ENCODE measurements around the gene HOXD13.
A peak's percentile ranks its signal among the peaks of the same experiment; 100 is the strongest.

HOXD13 gene

GRCh38 chr2:176078541-176079284 is 13.8 kb upstream of the HOXD13 start:
- ATAC-seq: no peak
- Mint-ChIP-seq H3K9me3 (peaks cover 4% of the 10 kb centered on the region), H3K4me3 (peak overlapping the region; percentile 44), H3K36me3 (peaks cover 42% of the 10 kb centered on the region), H3K27ac (peak overlapping the region; percentile 82), H3K4me1 (peaks cover 9% of the 10 kb centered on the region)
- DNase-seq (ENCODE audit: low spot score in 2 of 2): no peak

GRCh38 chr2:176079285-176079830 is 13.2 kb upstream of the HOXD13 start:
- Mint-ChIP-seq H3K4me1 (peaks cover 9% of the 10 kb centered on the region), H3K9me3 (peaks cover 4% of the 10 kb centered on the region), H3K27ac (peak overlapping the region; percentile 82), H3K4me3 (peak overlapping the region; percentile 44), H3K36me3 (peaks cover 49% of the 10 kb centered on the region)
- DNase-seq (ENCODE audit: low spot score in 2 of 2) (no peak), ATAC-seq (no peak)

GRCh38 chr2:176079831-176080539 is 12.5 kb upstream of the HOXD13 start:
- peaks cover 4% of the 10 kb centered on the region for H3K9me3 Mint-ChIP-seq
- DNase-seq (ENCODE audit: low spot score in 2 of 2): peak in 1 of 2 donors; percentile 56
- H3K36me3 Mint-ChIP-seq: peaks cover 55% of the 10 kb centered on the region

GRCh38 chr2:176080540-176081375 is 11.8 kb upstream of the HOXD13 start:
- Mint-ChIP-seq H3K36me3 (peaks cover 55% of the 10 kb centered on the region), H3K4me3 (no peak overlapping the region), H3K4me1 (peaks cover 9% of the 10 kb centered on the region), H3K9me3 (peaks cover 1% of the 10 kb centered on the region), H3K27ac (peak overlapping the region; percentile 32)
- peak in 1 of 2 donors; percentile 51 for DNase-seq (ENCODE audit: low spot score in 2 of 2)
- ATAC-seq: no peak

More at GRCh38 chr2:176079831-176080539, 12.5 kb upstream of the HOXD13 start:
- peaks cover 9% of the 10 kb centered on the region for H3K4me1 Mint-ChIP-seq
- no peak for ATAC-seq
- peak overlapping the region; percentile 44 for H3K4me3 Mint-ChIP-seq
- H3K27ac Mint-ChIP-seq: peak overlapping the region; percentile 82

- Mint-ChIP-seq H3K9me3 (no peaks in the 10 kb centered on the region), H3K36me3 (peaks cover 58% of the 10 kb centered on the region), H3K27ac (peak overlapping the region; percentile 32), H3K4me1 (peaks cover 9% of the 10 kb centered on the region), H3K4me3 (no peak overlapping the region)
- DNase-seq (ENCODE audit: low spot score in 2 of 2) (peak in 1 of 2 donors; percentile 44), ATAC-seq (no peak)
Observed at GRCh38 chr2:176081376-176081836, 11.1 kb upstream of the HOXD13 start.

GRCh38 chr2:176081837-176082524 is 10.5 kb upstream of the HOXD13 start:
- Mint-ChIP-seq H3K9me3 (no peaks in the 10 kb centered on the region), H3K36me3 (peaks cover 60% of the 10 kb centered on the region), H3K4me1 (peaks cover 9% of the 10 kb centered on the region), H3K4me3 (no peak overlapping the region), H3K27ac (peak overlapping the region; percentile 63)
- DNase-seq (ENCODE audit: low spot score in 2 of 2) (peak in 1 of 2 donors; percentile 51), ATAC-seq (no peak)

- Mint-ChIP-seq H3K4me3 (no peak overlapping the region), H3K36me3 (peaks cover 60% of the 10 kb centered on the region), H3K4me1 (peaks cover 9% of the 10 kb centered on the region), H3K27ac (peak overlapping the region; percentile 63), H3K9me3 (no peaks in the 10 kb centered on the region)
- ATAC-seq (no peak), DNase-seq (ENCODE audit: low spot score in 2 of 2) (peak in 1 of 2 donors; percentile 47)
Observed at GRCh38 chr2:176082525-176082823, 10.0 kb upstream of the HOXD13 start.

- Mint-ChIP-seq H3K27ac (peak overlapping the region; percentile 63), H3K9me3 (no peaks in the 10 kb centered on the region), H3K4me1 (peaks cover 10% of the 10 kb centered on the region), H3K4me3 (no peak overlapping the region), H3K36me3 (peaks cover 60% of the 10 kb centered on the region)
- ATAC-seq (no peak), DNase-seq (ENCODE audit: low spot score in 2 of 2) (peak in 1 of 2 donors; percentile 48)
Observed at GRCh38 chr2:176082824-176083751, 9.4 kb upstream of the HOXD13 start.

GRCh38 chr2:176083796-176084261 is 8.7 kb upstream of the HOXD13 start, which contains the start of gene EVX2:
Gene EVX2 (minus strand): TSS chr2:176083962. CDS start chr2:176083776, 186 bp downstream.
- Mint-ChIP-seq H3K4me1 (peaks cover 14% of the 10 kb centered on the region), H3K27ac (peak within 1 kb of the TSS; percentile 63), H3K36me3 (peaks cover 57% of the 10 kb centered on the region), H3K4me3 (no peak within 1 kb of the TSS), H3K9me3 (no peaks in the 10 kb centered on the region)
- DNase-seq (ENCODE audit: low spot score in 2 of 2) (no peak), ATAC-seq (no peak)

- Mint-ChIP-seq H3K36me3 (peaks cover 48% of the 10 kb centered on the region), H3K27ac (no peak overlapping the region), H3K4me1 (peaks cover 7% of the 10 kb centered on the region), H3K9me3 (no peaks in the 10 kb centered on the region), H3K4me3 (no peak overlapping the region)
- ATAC-seq (no peak), DNase-seq (ENCODE audit: low spot score in 2 of 2) (no peak)
Observed at GRCh38 chr2:176084611-176085119, 7.9 kb upstream of the HOXD13 start.

GRCh38 chr2:176085120-176085788 is 7.3 kb upstream of the HOXD13 start:
- no peak for DNase-seq (ENCODE audit: low spot score in 2 of 2)
- Mint-ChIP-seq H3K4me1 (peaks cover 6% of the 10 kb centered on the region), H3K27ac (no peak overlapping the region), H3K9me3 (no peaks in the 10 kb centered on the region), H3K36me3 (peaks cover 46% of the 10 kb centered on the region), H3K4me3 (no peak overlapping the region)
- no peak for ATAC-seq

GRCh38 chr2:176085861-176086771 is 6.4 kb upstream of the HOXD13 start:
- Mint-ChIP-seq H3K9me3 (no peaks in the 10 kb centered on the region), H3K4me1 (peaks cover 6% of the 10 kb centered on the region), H3K4me3 (no peak overlapping the region), H3K36me3 (peaks cover 41% of the 10 kb centered on the region), H3K27ac (no peak overlapping the region)
- no peak for ATAC-seq
- no peak for DNase-seq (ENCODE audit: low spot score in 2 of 2)

Measured in stimulated activated effector memory CD8-positive, alpha-beta T cell treated with anti-CD3 and anti-CD28 coated beads, Interleukin-12 subunit alpha, Interleukin-12 subunit beta, amount 100 ng/mL, for 72 hours (primary cell).